HepG2 (cell line): ENCODE measurements around the gene ZNF19. TPM values are rescaled to one million over a fixed set of nuclear protein-coding genes. Genes with fewer than 3 reads are reported as not detected.

Experiments
- ATAC-seq: fragments of 200-7000 bp; cut with Tn5 transposase; 3 replicates; pipeline ENCODE4 v1.9.1; 2020; ENCODE audit warnings: mild to moderate bottlenecking, moderate library complexity
- BruUV-seq: library from RNA; stranded (reverse); fragments of 400-500 nt; replicated peaks from 2 replicates; lab custom pipeline; 2021; lab: Mats Ljungman, UMichigan
- CTCF ChIA-PET: fragments of 300-600 bp; formaldehyde crosslinking; extraction: SDS; loops from one replicate; lab custom pipeline; 2021; ENCODE audit warnings: low total read pairs, inconsistent platforms, low intra/inter-chr PET ratio; lab: Yijun Ruan, JAX
- POLR2A ChIA-PET: fragments of 350-600 bp; sonication (Branson Sonifier 250); formaldehyde crosslinking; loops from one replicate; lab custom pipeline; 2020; ENCODE audit warnings: antibody characterized with exemption, inconsistent platforms; lab: Yijun Ruan, JAX
- DNase-seq: peaks from one replicate; pipeline ENCODE4 v3.0.0-alpha.2; 2015; ENCODE audit warnings: low spot score
- FAIRE-seq: peaks from 3 replicates; lab custom pipeline; 2011; peaks lifted over from hg19 to GRCh38; lab: Jason Lieb, UNC
- H2AFZ ChIP-seq: one replicate; pipeline ENCODE4 v1.6.1; 2011; ENCODE audit warnings: low read length, inconsistent platforms
- H3K27ac ChIP-seq: fragments of 300-600 bp; 3 replicates; pipeline ENCODE4 v1.8.0; 2011; ENCODE audit warnings: mixed run types, mild to moderate bottlenecking, mixed read lengths, low read length, inconsistent platforms; ENCODE audit not compliant: insufficient read depth; ENCODE audit errors: extremely low read length
- H3K27me3 ChIP-seq, 2 experiments: fragments of 200-600 bp in 1 of 2; 2 replicates in 1 of 2; 3 replicates in 1 of 2; pipeline versions ENCODE4 v1.6.0 to v1.8.0; 2011; ENCODE audit warnings: low read length in 2 of 2, mild to moderate bottlenecking in 2 of 2, moderate library complexity in 2 of 2, inconsistent platforms in 1 of 2; ENCODE audit not compliant: insufficient read depth in 2 of 2, control insufficient read depth in 1 of 2
- H3K36me3 ChIP-seq, 2 experiments: fragments of 200-600 bp in 1 of 2; replicated peaks in 1 of 2; 2 replicates in 1 of 2; 3 replicates in 1 of 2; pipeline versions ENCODE4 v1.5.1 to v1.8.0; 2011; ENCODE audit warnings: low read length in 2 of 2, inconsistent platforms in 1 of 2; ENCODE audit not compliant: insufficient read depth in 2 of 2, control insufficient read depth in 1 of 2
- H3K4me1 ChIP-seq: 2 replicates; pipeline ENCODE4 v1.5.1; 2012; ENCODE audit warnings: low read length, inconsistent platforms; ENCODE audit not compliant: insufficient read depth
- H3K4me2 ChIP-seq: 2 replicates; pipeline ENCODE4 v1.6.0; 2011; ENCODE audit warnings: low read depth, low read length, inconsistent platforms
- H3K4me3 ChIP-seq, 3 experiments: fragments of 200-600 bp in 1 of 3; sonication (generic), shearing (Covaris generic) in 1 of 3; replicated peaks in 1 of 3; 2 replicates each; pipeline ENCODE4 v1.5.1; 2011 to 2016; ENCODE audit warnings: low read length in 3 of 3, inconsistent platforms in 2 of 3, low read depth in 2 of 3, mild to moderate bottlenecking in 2 of 3, control low read depth in 1 of 3, mixed read lengths in 1 of 3; ENCODE audit not compliant: insufficient read depth in 1 of 3
- H3K79me2 ChIP-seq: one replicate; pipeline ENCODE4 v1.6.1; 2011; ENCODE audit warnings: low read length, inconsistent platforms; ENCODE audit not compliant: insufficient read depth
- H3K9ac ChIP-seq: 2 replicates; pipeline ENCODE4 v1.6.0; 2011; ENCODE audit warnings: mild to moderate bottlenecking, low read depth, low read length, inconsistent platforms; ENCODE audit not compliant: insufficient read depth
- H3K9me3 ChIP-seq: 2 replicates; pipeline ENCODE4 v1.5.1; 2012; ENCODE audit warnings: mild to moderate bottlenecking, low read length
- H4K20me1 ChIP-seq: 2 replicates; pipeline ENCODE4 v1.6.0; 2011; ENCODE audit warnings: inconsistent platforms, mild to moderate bottlenecking, low read length, moderate library complexity; ENCODE audit not compliant: insufficient read depth
- ATAD3A ChIP-seq: sonication (generic); formaldehyde crosslinking; IDR thresholded peaks from 2 replicates; pipeline ENCODE4 v1.4.0; 2020; ENCODE audit warnings: missing genetic modification reagents
- DR1 ChIP-seq: sonication (generic); formaldehyde crosslinking; IDR thresholded peaks from 2 replicates; pipeline ENCODE4 v1.8.0; 2021; ENCODE audit warnings: mild to moderate bottlenecking, missing genetic modification reagents, inconsistent platforms
- MTA1 ChIP-seq: sonication (generic); formaldehyde crosslinking; IDR thresholded peaks from 2 replicates; pipeline ENCODE4 v1.4.0; 2020; ENCODE audit warnings: missing genetic modification reagents, mild to moderate bottlenecking, borderline replicate concordance
- SKI ChIP-seq: fragments of 450-650 bp; IDR thresholded peaks from one replicate; pipeline ENCODE4 v1.6.1; 2018; ENCODE audit warnings: mild to moderate bottlenecking; ENCODE audit not compliant: partially characterized antibody
- TARDBP ChIP-seq: sonication (generic); formaldehyde crosslinking; IDR thresholded peaks from 2 replicates; pipeline ENCODE4 v1.8.0; 2022; ENCODE audit warnings: mild to moderate bottlenecking, missing genetic modification reagents
- ZBTB40 ChIP-seq, 2 experiments: fragments of 450-650 bp in 1 of 2; sonication (generic) in 1 of 2; formaldehyde crosslinking in 1 of 2; IDR thresholded peaks; 2 replicates each; pipeline versions ENCODE4 v1.6.1 to v1.8.0; 2016 to 2022; ENCODE audit warnings: antibody characterized with exemption in 1 of 2, mild to moderate bottlenecking in 1 of 2, missing genetic modification reagents in 1 of 2
- ZBTB8A ChIP-seq: sonication (generic); formaldehyde crosslinking; IDR thresholded peaks from 2 replicates; pipeline ENCODE4 v1.4.0; 2020; ENCODE audit warnings: mild to moderate bottlenecking, low read depth, missing genetic modification reagents, borderline replicate concordance
- ZNF329 ChIP-seq: sonication (generic); formaldehyde crosslinking; IDR thresholded peaks from 2 replicates; pipeline ENCODE4 v1.9.0; 2021; ENCODE audit warnings: low read depth, mild to moderate bottlenecking, missing genetic modification reagents
- ZNF484 ChIP-seq: sonication (generic); formaldehyde crosslinking; IDR thresholded peaks from 2 replicates; pipeline ENCODE4 v1.5.1; 2020; ENCODE audit warnings: mild to moderate bottlenecking, low read depth, missing genetic modification reagents, borderline replicate concordance
- ZNF570 ChIP-seq: sonication (generic); formaldehyde crosslinking; IDR thresholded peaks from 2 replicates; pipeline ENCODE4 v1.4.0; 2020; ENCODE audit warnings: mild to moderate bottlenecking, missing genetic modification reagents, borderline replicate concordance
- WGBS: methylation state at CpG from one replicate; pipeline ENCODE4 v1.1.6; 2017; ENCODE audit warnings: low lambda C conversion rate; 5-methylcytosine and 5-hydroxymethylcytosine counted together
- in situ Hi-C: cut with HindIII; loops from 2 replicates; pipeline ENCODE4 v1.10.0; 2017; ENCODE audit warnings: low pct_unique_long_range_greater_than_20kb; ENCODE audit not compliant: extremely low pct_ligation_motif_present
- intact Hi-C: fragments of 100-400 bp; cut with micrococcal nuclease; formaldehyde crosslinking; loops from one replicate; pipeline ENCODE4 v1.10.0; 2022; ENCODE audit not compliant: unreplicated experiment
- polyA plus RNA-seq, 8 experiments: library from polyadenylated mRNA; depleted of rRNA in 3 of 8; stranded (reverse) in 7 of 8; unstranded in 1 of 8; fragments of >200 nt; fragmentation: Illumina TruSeq in 4 of 8; extraction: Trizol in 4 of 8; gene quantifications; 2 replicates each; pipeline versions ENCODE4 v1.2.1 to v1.2.3, GENCODE V29; 2011 to 2016; ENCODE audit warnings: low read depth in 4 of 8, missing spikeins in 1 of 8, mixed read lengths in 1 of 8; ENCODE audit not compliant: insufficient read depth in 1 of 8
- total RNA-seq, 5 experiments: library from RNA; depleted of rRNA; stranded (reverse); fragments of >200 nt; fragmentation: Illumina TruSeq; extraction: Trizol; gene quantifications; 2 replicates each; pipeline ENCODE4 v1.2.3, GENCODE V29; 2016; ENCODE audit warnings: low read depth in 1 of 5
- TF ChIP-seq, protein P1 (sequence below): sonication (generic); formaldehyde crosslinking; IDR thresholded peaks from 2 replicates; pipeline ENCODE4 v1.8.0; 2022; ENCODE audit warnings: missing genetic modification reagents, low read depth, mild to moderate bottlenecking, borderline replicate concordance
- TF ChIP-seq, protein P2 (sequence below): IDR thresholded peaks from 2 replicates; pipeline ENCODE4 v1.6.1; 2016

Gene ZNF19
- total and polyA plus RNA-seq, 2 of the 13 experiments (the other 11 are each of a cell fraction or from before 2014, with no cell fraction given): 3.2 to 5.8 TPM

DNA sequence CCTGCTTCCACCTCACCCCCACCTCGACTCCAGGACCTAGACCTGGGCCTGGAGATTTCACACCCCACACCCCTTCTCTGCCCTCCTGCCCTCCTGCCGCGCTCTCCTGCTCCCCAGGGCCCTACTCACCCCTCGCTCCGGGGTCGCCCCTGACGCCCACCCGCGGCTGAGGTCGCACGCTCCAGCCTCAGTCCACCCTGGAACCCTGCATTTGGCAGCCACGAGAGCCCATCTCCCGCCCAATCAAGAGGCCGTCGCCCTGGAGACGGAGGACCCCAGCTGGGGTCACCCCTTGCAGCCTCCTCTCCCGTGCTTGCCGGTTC is 63.4 kb downstream of the ZNF19 start (continued):
- TF ChIP-seq ZBTB40 (IDR thresholded peaks at IDR 0.05) (no peak), ZBTB40 (CRISPR knock-in tag; IDR thresholded peaks at IDR 0.05) (peak; percentile 4; the same call in 1 of the 2 replicates)

- ChIA-PET POLR2A (no interaction called here), CTCF (no interaction called here)
- peaks cover 30% of the 10 kb centered on the region for H3K4me1 ChIP-seq
- H4K20me1 ChIP-seq: no peaks in the 10 kb centered on the region
- no peaks in the 10 kb centered on the region for H3K9me3 ChIP-seq
- no peaks in the 10 kb centered on the region for H3K79me2 ChIP-seq
- no peak overlapping the region for H3K27ac ChIP-seq
- intact Hi-C loops: loop anchor here (10.0 kb wide), 1 partner anchor 190 kb away; no protein-coding TSS in a partner anchor
- H2AFZ ChIP-seq: no peak overlapping the region
- in situ Hi-C loops: no loop called here
- no TSS peak for BruUV-seq
- peaks cover 2 to 20% of the 10 kb centered on the region in 2 experiments for H3K27me3 ChIP-seq
- no peak overlapping the region for H3K9ac ChIP-seq
- FAIRE-seq: no peak
- 22% methylated on average over 6 of the region's 6 CpGs for WGBS
- no peak for DNase-seq
- no peaks in the 10 kb centered on the region for H3K36me3 ChIP-seq
- H3K4me2 ChIP-seq: no peak overlapping the region
- no peak overlapping the region for H3K4me3 ChIP-seq
- no peak for ATAC-seq
- TF ChIP-seq, protein P1, sequence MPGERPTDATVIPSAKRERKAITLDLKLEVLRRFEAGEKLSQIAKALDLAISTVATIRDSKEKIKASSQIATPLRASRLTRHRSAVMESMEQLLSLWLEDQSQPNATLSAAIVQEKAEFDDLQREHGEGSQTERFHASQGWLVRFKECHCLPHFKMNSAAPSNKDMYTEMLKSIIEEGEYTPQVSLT: no peak
- TF ChIP-seq, protein P2, sequence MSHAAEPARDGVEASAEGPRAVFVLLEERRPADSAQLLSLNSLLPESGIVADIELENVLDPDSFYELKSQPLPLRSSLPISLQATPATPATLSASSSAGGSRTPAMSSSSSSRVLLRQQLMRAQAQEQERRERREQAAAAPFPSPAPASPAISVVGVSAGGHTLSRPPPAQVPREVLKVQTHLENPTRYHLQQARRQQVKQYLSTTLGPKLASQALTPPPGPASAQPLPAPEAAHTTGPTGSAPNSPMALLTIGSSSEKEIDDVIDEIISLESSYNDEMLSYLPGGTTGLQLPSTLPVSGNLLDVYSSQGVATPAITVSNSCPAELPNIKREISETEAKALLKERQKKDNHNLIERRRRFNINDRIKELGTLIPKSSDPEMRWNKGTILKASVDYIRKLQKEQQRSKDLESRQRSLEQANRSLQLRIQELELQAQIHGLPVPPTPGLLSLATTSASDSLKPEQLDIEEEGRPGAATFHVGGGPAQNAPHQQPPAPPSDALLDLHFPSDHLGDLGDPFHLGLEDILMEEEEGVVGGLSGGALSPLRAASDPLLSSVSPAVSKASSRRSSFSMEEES (CRISPR knock-in tag): no peak
- TF ChIP-seq ZNF570 (CRISPR knock-in tag) (no peak), ZBTB8A (CRISPR knock-in tag) (no peak), ZNF484 (no peak), TARDBP (CRISPR knock-in tag) (no peak), ATAD3A (CRISPR knock-in tag) (no peak), DR1 (CRISPR knock-in tag) (no peak), SKI (no peak), MTA1 (CRISPR knock-in tag) (no peak), ZNF329 (CRISPR knock-in tag) (no peak)
Measured at GRCh38 chr16:71424626-71425025, 64.5 kb downstream of the ZNF19 start.
